Measurements from ENCODE around the gene MBOAT1. TPM values are rescaled to one million over a fixed set of nuclear protein-coding genes. Genes with fewer than 3 reads are reported as not detected.
A peak's percentile ranks its signal among the peaks of the same experiment; 100 is the strongest.

Gene MBOAT1
- total RNA-seq, 1 donor from 2014 or later = 6.6 TPM

GRCh38 chr6:20217891-20218290, 5.6 kb upstream of the MBOAT1 start:
- no peak for DNase-seq (ENCODE audit: extremely low spot score, unreplicated experiment)
- no peak for TF ChIP-seq CTCF (IDR thresholded peaks at IDR 0.05)
- Mint-ChIP-seq H3K36me3 (ENCODE audit: unreplicated experiment) (no peaks in the 10 kb centered on the region), H3K4me1 (ENCODE audit: unreplicated experiment) (peaks cover 8% of the 10 kb centered on the region), H3K4me3 (ENCODE audit: unreplicated experiment) (no peak overlapping the region), H3K27ac (ENCODE audit: unreplicated experiment) (no peak overlapping the region), H3K9me3 (ENCODE audit: unreplicated experiment) (no peaks in the 10 kb centered on the region), H3K27me3 (ENCODE audit: unreplicated experiment) (no peaks in the 10 kb centered on the region)

GRCh38 chr6:20217324-20217855, 5.1 kb upstream of the MBOAT1 start:
- Mint-ChIP-seq H3K27ac (ENCODE audit: unreplicated experiment) (no peak overlapping the region), H3K4me1 (ENCODE audit: unreplicated experiment) (peaks cover 10% of the 10 kb centered on the region), H3K36me3 (ENCODE audit: unreplicated experiment) (no peaks in the 10 kb centered on the region), H3K4me3 (ENCODE audit: unreplicated experiment) (no peak overlapping the region), H3K27me3 (ENCODE audit: unreplicated experiment) (no peaks in the 10 kb centered on the region), H3K9me3 (ENCODE audit: unreplicated experiment) (no peaks in the 10 kb centered on the region)
- no peak for TF ChIP-seq CTCF (IDR thresholded peaks at IDR 0.05)
- DNase-seq (ENCODE audit: extremely low spot score, unreplicated experiment) = no peak

GRCh38 chr6:20215310-20215709, 3.0 kb upstream of the MBOAT1 start:
- Mint-ChIP-seq H3K4me3 (ENCODE audit: unreplicated experiment) (no peak overlapping the region), H3K27me3 (ENCODE audit: unreplicated experiment) (no peaks in the 10 kb centered on the region), H3K9me3 (ENCODE audit: unreplicated experiment) (no peaks in the 10 kb centered on the region), H3K36me3 (ENCODE audit: unreplicated experiment) (no peaks in the 10 kb centered on the region), H3K27ac (ENCODE audit: unreplicated experiment) (no peak overlapping the region), H3K4me1 (ENCODE audit: unreplicated experiment) (peaks cover 22% of the 10 kb centered on the region)
- DNase-seq (ENCODE audit: extremely low spot score, unreplicated experiment) = no peak
- TF ChIP-seq CTCF (IDR thresholded peaks at IDR 0.05) = no peak

- Mint-ChIP-seq H3K27me3 (ENCODE audit: unreplicated experiment) (no peaks in the 10 kb centered on the region), H3K4me3 (ENCODE audit: unreplicated experiment) (peak overlapping the region; percentile 89), H3K27ac (ENCODE audit: unreplicated experiment) (peak overlapping the region; percentile 93), H3K36me3 (ENCODE audit: unreplicated experiment) (no peaks in the 10 kb centered on the region), H3K9me3 (ENCODE audit: unreplicated experiment) (no peaks in the 10 kb centered on the region), H3K4me1 (ENCODE audit: unreplicated experiment) (peaks cover 22% of the 10 kb centered on the region)
- DNase-seq (ENCODE audit: extremely low spot score, unreplicated experiment) = no peak
- no peak for TF ChIP-seq CTCF (IDR thresholded peaks at IDR 0.05)
Measured at GRCh38 chr6:20213271-20213798, 1.1 kb upstream of the MBOAT1 start.

DNA sequence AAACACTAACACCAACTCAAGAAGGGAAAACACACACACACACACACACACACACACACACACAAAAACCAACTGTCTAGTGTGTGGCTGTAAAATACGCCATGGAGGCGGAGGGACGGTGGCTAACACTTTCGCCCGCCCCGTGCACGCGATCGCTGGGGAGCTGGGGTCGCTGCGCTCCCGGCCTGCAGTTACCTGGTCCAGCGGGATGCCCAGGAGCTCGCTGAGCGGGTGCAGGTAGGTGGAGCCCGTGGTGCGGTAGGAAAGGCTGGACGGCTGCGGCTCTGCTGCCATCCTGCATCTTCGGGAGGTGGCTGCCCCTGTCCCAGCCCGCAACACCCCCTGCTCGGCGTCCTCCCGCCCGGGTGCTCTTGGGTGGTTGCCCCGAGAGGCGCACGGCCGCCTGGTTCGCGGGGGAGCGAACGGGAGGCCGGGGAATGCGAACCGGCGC, 303 bp downstream of the MBOAT1 start:
- Mint-ChIP-seq H3K4me1 (ENCODE audit: unreplicated experiment) (peaks cover 25% of the 10 kb centered on the region), H3K9me3 (ENCODE audit: unreplicated experiment) (no peaks in the 10 kb centered on the region), H3K27me3 (ENCODE audit: unreplicated experiment) (no peaks in the 10 kb centered on the region), H3K4me3 (ENCODE audit: unreplicated experiment) (peak overlapping the region; percentile 89), H3K36me3 (ENCODE audit: unreplicated experiment) (no peaks in the 10 kb centered on the region), H3K27ac (ENCODE audit: unreplicated experiment) (peak overlapping the region; percentile 71)
- TF ChIP-seq CTCF (IDR thresholded peaks at IDR 0.05) = no peak
- DNase-seq (ENCODE audit: extremely low spot score, unreplicated experiment) = no peak
